ENCODE measurements around the gene ITPRID2.
A peak's percentile ranks its signal among the peaks of the same experiment; 100 is the strongest.

The ITPRID2 gene

DNA sequence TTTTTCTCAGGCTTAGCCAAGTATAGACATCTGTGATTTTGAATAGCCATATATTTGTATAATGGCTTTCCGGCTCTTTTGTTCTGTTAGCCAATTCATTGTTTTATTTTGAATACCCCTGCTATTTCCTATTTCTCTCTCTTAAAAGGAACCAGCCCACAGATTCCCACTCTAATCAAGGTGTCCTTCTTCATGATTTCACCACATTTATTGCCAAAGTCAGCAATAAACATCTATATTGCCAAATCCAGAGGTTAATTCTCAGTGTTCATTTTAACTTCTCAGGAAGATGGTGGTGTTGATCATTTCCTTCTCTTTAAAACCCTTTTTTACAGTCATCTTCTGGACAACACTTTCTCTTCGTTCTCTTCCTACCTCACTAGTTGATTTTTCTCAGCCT is 13.1 kb upstream of the ITPRID2 start:
- Histone ChIP-seq H3K27ac (ENCODE audit: low read depth, low read length) (no peak overlapping the region), H3K9me3 (ENCODE audit: control insufficient read depth in 1 of 2, low read length in 2 of 2) (no peaks in the 10 kb centered on the region), H3K4me3 (ENCODE audit: low read depth in 1 of 2, low read length in 2 of 2) (no peak overlapping the region), H3K4me1 (ENCODE audit: control insufficient read depth in 1 of 2, insufficient read depth in 2 of 2, low read length in 2 of 2) (peaks cover 4 to 6% of the 10 kb centered on the region in 2 donors), H3K27me3 (ENCODE audit: control insufficient read depth in 1 of 2, insufficient read depth in 2 of 2, low read length in 2 of 2) (no peaks in the 10 kb centered on the region), H3K36me3 (ENCODE audit: control insufficient read depth in 1 of 2, insufficient read depth in 2 of 2, low read length in 2 of 2) (no peaks in the 10 kb centered on the region), H3K9ac (ENCODE audit: low read depth in 1 of 2, low read length in 2 of 2) (no peak overlapping the region)

DNA sequence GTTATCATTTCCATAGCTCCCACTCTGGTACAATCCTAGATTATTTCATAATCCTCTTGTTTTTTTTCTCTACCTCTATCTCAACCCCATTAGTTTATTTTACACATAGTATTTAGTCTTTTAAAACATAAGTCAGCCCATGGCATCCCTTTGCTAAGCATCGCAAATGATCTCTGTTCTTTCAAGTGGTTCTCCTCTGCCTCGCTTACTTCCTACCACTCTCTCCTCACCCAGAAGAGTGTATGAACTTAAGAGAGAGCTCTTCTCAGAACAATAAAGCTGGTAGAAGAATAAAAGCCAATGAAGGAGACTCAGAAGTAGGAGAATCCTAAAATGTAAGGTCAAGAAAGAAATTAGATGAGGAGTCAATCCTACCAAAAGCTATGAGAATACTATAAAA is 12.2 kb upstream of the ITPRID2 start:
- Histone ChIP-seq H3K4me3 (ENCODE audit: low read depth in 1 of 2, low read length in 2 of 2) (no peak overlapping the region), H3K9ac (ENCODE audit: low read depth in 1 of 2, low read length in 2 of 2) (no peak overlapping the region), H3K9me3 (ENCODE audit: control insufficient read depth in 1 of 2, low read length in 2 of 2) (no peaks in the 10 kb centered on the region), H3K36me3 (ENCODE audit: control insufficient read depth in 1 of 2, insufficient read depth in 2 of 2, low read length in 2 of 2) (no peaks in the 10 kb centered on the region), H3K27ac (ENCODE audit: low read depth, low read length) (no peak overlapping the region), H3K27me3 (ENCODE audit: control insufficient read depth in 1 of 2, insufficient read depth in 2 of 2, low read length in 2 of 2) (no peaks in the 10 kb centered on the region), H3K4me1 (ENCODE audit: control insufficient read depth in 1 of 2, insufficient read depth in 2 of 2, low read length in 2 of 2) (peaks cover 4 to 6% of the 10 kb centered on the region in 2 donors)

DNA sequence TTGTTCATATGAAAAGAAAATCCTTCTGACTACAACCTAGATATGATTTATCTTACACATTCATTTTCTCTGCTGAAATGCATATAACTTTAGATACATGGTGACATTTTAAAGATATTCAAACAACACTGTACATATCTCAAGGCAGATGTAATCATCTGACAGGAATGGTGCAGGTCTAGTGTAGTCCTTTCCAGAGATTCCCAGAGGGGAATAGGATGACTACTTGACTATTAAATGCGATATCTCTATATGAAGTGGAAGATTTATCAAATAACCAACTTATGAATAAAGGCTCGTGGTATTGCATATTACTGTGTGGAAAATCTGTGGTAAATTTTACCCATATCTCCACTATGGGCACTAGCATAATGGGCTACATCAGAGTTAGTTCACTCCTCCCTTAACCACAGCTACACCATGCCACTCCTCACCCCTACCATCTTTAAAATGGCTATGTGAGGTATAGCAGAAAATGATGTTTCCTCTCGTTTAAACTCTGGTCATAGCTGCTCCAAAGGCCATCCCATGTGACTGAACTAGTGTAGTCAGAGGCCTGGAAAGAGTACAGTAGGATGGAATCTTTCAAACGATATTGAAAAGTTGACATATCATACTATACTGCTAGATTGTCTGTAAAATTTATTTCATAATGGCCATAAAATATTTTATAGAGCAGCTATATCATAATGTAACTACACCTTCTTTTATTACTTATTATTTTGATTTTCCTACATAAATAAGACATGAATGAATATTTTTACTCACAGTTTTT is 9.1 kb upstream of the ITPRID2 start:
- H3K9me3 ChIP-seq (ENCODE audit: control insufficient read depth in 1 of 2, low read length in 2 of 2) = no peaks in the 10 kb centered on the region
- no peak overlapping the region for H3K27ac ChIP-seq (ENCODE audit: low read depth, low read length)
- no peak overlapping the region for H3K9ac ChIP-seq (ENCODE audit: low read depth in 1 of 2, low read length in 2 of 2)
- no peak overlapping the region for H3K4me3 ChIP-seq (ENCODE audit: low read depth in 1 of 2, low read length in 2 of 2)
- no peaks in the 10 kb centered on the region for H3K4me1 ChIP-seq (ENCODE audit: control insufficient read depth in 1 of 2, insufficient read depth in 2 of 2, low read length in 2 of 2)
- no peaks in the 10 kb centered on the region for H3K36me3 ChIP-seq (ENCODE audit: control insufficient read depth in 1 of 2, insufficient read depth in 2 of 2, low read length in 2 of 2)
- H3K27me3 ChIP-seq (ENCODE audit: control insufficient read depth in 1 of 2, insufficient read depth in 2 of 2, low read length in 2 of 2) = no peaks in the 10 kb centered on the region

DNA sequence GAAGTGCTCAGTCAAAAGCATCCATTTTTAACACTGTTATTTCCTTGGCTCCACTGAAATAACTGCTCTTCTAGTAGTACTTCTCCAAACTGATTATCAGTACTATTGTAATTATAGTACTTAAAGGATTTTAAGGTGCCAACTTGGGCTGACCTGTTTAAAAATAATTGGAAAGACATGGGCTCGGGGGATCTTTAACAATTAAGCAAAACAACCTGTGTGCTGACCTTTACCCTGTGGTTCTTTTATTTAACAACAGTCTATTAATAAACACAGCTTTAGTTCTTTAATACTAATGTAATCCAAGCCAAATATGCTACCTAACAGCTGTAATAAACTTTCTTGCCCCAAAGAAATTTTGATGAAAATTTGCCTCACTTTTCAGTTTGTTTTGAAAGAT is 6.9 kb upstream of the ITPRID2 start:
- no peak overlapping the region for H3K27ac ChIP-seq (ENCODE audit: low read depth, low read length)
- no peaks in the 10 kb centered on the region for H3K9me3 ChIP-seq (ENCODE audit: control insufficient read depth in 1 of 2, low read length in 2 of 2)
- no peak overlapping the region for H3K9ac ChIP-seq (ENCODE audit: low read depth in 1 of 2, low read length in 2 of 2)
- H3K4me1 ChIP-seq (ENCODE audit: control insufficient read depth in 1 of 2, insufficient read depth in 2 of 2, low read length in 2 of 2) = no peaks in the 10 kb centered on the region
- no peaks in the 10 kb centered on the region for H3K27me3 ChIP-seq (ENCODE audit: control insufficient read depth in 1 of 2, insufficient read depth in 2 of 2, low read length in 2 of 2)
- no peak overlapping the region for H3K4me3 ChIP-seq (ENCODE audit: low read depth in 1 of 2, low read length in 2 of 2)
- no peaks in the 10 kb centered on the region for H3K36me3 ChIP-seq (ENCODE audit: control insufficient read depth in 1 of 2, insufficient read depth in 2 of 2, low read length in 2 of 2)

DNA sequence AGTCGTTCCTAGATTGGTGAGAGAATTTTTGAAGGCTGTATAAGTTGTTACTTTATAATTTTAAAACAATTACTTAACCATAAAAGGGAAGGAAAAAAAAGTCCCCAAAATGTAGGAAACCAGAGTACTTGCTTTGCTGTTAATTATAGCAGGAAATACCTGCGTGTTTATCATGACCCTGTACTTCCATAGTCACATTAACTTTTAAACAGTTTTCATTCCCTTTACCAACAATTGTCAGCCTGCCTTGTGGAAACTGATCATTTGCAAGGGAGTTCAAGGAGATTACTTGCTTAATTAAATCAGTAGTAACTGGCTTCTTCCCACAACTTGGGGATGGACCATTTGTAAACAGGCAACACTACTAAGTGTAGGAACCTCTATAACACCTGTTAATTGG is 6.4 kb upstream of the ITPRID2 start:
- H3K9me3 ChIP-seq (ENCODE audit: control insufficient read depth in 1 of 2, low read length in 2 of 2) = no peaks in the 10 kb centered on the region
- H3K27ac ChIP-seq (ENCODE audit: low read depth, low read length) = no peak overlapping the region
- H3K4me3 ChIP-seq (ENCODE audit: low read depth in 1 of 2, low read length in 2 of 2) = no peak overlapping the region
- no peaks in the 10 kb centered on the region for H3K4me1 ChIP-seq (ENCODE audit: control insufficient read depth in 1 of 2, insufficient read depth in 2 of 2, low read length in 2 of 2)
- H3K36me3 ChIP-seq (ENCODE audit: control insufficient read depth in 1 of 2, insufficient read depth in 2 of 2, low read length in 2 of 2) = no peaks in the 10 kb centered on the region
- H3K27me3 ChIP-seq (ENCODE audit: control insufficient read depth in 1 of 2, insufficient read depth in 2 of 2, low read length in 2 of 2) = no peaks in the 10 kb centered on the region
- no peak overlapping the region for H3K9ac ChIP-seq (ENCODE audit: low read depth in 1 of 2, low read length in 2 of 2)

DNA sequence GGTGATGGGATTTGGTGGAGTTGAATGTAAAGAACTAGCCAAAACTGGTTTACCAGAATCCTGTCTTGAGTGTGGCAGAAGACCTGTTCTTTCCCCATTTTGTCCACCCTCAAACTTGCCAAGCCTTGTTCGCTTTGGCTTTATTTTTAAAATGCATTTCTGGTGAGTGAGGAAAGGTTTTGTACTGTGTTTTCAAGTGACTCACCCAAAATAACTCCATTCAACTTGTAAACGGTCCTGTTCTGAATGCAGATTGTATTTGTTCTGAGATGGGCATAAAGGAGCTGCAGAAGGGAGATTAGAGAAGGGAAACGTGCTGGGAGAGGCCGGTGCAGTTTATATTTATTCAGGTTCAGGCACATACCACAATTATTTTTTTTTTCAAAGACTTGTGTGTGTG is 5.3 kb upstream of the ITPRID2 start:
- Histone ChIP-seq H3K4me1 (ENCODE audit: control insufficient read depth in 1 of 2, insufficient read depth in 2 of 2, low read length in 2 of 2) (no peaks in the 10 kb centered on the region), H3K27ac (ENCODE audit: low read depth, low read length) (no peak overlapping the region), H3K36me3 (ENCODE audit: control insufficient read depth in 1 of 2, insufficient read depth in 2 of 2, low read length in 2 of 2) (no peaks in the 10 kb centered on the region), H3K9ac (ENCODE audit: low read depth in 1 of 2, low read length in 2 of 2) (no peak overlapping the region), H3K27me3 (ENCODE audit: control insufficient read depth in 1 of 2, insufficient read depth in 2 of 2, low read length in 2 of 2) (no peaks in the 10 kb centered on the region), H3K4me3 (ENCODE audit: low read depth in 1 of 2, low read length in 2 of 2) (no peak overlapping the region), H3K9me3 (ENCODE audit: control insufficient read depth in 1 of 2, low read length in 2 of 2) (no peaks in the 10 kb centered on the region)

DNA sequence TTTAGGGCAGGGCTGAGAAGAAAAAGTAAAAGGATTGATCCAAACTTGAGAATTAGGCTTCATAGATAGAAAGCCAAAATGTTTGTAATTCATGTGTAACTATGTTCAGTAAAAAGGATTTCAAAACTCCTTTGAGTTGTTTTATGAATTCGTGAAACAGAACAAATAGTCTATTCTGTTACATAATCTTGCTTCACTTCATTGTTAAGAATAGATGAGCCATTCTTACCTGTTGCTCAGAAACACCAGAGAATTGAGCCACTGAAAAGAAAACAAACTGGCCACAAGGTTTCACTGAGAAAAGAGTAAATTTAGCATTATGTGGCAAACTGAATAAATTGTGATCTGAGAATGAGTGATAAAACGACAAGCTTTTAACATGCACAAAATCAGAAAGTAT is 4.5 kb upstream of the ITPRID2 start:
- H3K4me3 ChIP-seq (ENCODE audit: low read depth in 1 of 2, low read length in 2 of 2) = no peak overlapping the region
- H3K27ac ChIP-seq (ENCODE audit: low read depth, low read length) = no peak overlapping the region
- H3K27me3 ChIP-seq (ENCODE audit: control insufficient read depth in 1 of 2, insufficient read depth in 2 of 2, low read length in 2 of 2) = no peaks in the 10 kb centered on the region
- H3K4me1 ChIP-seq (ENCODE audit: control insufficient read depth in 1 of 2, insufficient read depth in 2 of 2, low read length in 2 of 2) = no peaks in the 10 kb centered on the region
- no peaks in the 10 kb centered on the region for H3K9me3 ChIP-seq (ENCODE audit: control insufficient read depth in 1 of 2, low read length in 2 of 2)
- no peaks in the 10 kb centered on the region for H3K36me3 ChIP-seq (ENCODE audit: control insufficient read depth in 1 of 2, insufficient read depth in 2 of 2, low read length in 2 of 2)
- H3K9ac ChIP-seq (ENCODE audit: low read depth in 1 of 2, low read length in 2 of 2) = no peak overlapping the region

DNA sequence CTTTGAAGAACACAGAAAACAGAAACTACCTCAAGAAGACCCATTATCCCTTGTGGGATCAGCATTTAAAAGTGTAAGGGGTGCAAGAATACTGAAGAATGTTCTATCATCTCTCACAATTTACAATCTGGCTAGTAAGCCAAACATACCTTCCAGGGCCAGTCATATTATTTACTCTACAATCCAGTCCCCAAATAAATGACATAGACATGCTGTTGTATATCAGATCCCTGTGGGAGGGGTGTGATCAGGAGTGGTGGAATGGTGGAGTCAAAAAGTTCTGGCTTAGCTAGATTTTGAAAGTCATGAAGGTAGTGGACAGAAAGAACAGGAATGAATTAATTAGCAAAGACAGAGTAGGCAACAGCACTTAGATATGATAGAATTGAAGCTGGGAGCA is 1.8 kb upstream of the ITPRID2 start:
- no peak overlapping the region for H3K9ac ChIP-seq (ENCODE audit: low read depth in 1 of 2, low read length in 2 of 2)
- H3K4me1 ChIP-seq (ENCODE audit: control insufficient read depth in 1 of 2, insufficient read depth in 2 of 2, low read length in 2 of 2) = peaks cover 0 to 8% of the 10 kb centered on the region in 2 donors
- H3K27ac ChIP-seq (ENCODE audit: low read depth, low read length) = no peak overlapping the region
- no peak overlapping the region for H3K4me3 ChIP-seq (ENCODE audit: low read depth in 1 of 2, low read length in 2 of 2)
- H3K36me3 ChIP-seq (ENCODE audit: control insufficient read depth in 1 of 2, insufficient read depth in 2 of 2, low read length in 2 of 2) = peaks cover 0 to 6% of the 10 kb centered on the region in 2 donors
- H3K9me3 ChIP-seq (ENCODE audit: control insufficient read depth in 1 of 2, low read length in 2 of 2) = no peaks in the 10 kb centered on the region
- no peaks in the 10 kb centered on the region for H3K27me3 ChIP-seq (ENCODE audit: control insufficient read depth in 1 of 2, insufficient read depth in 2 of 2, low read length in 2 of 2)

DNA sequence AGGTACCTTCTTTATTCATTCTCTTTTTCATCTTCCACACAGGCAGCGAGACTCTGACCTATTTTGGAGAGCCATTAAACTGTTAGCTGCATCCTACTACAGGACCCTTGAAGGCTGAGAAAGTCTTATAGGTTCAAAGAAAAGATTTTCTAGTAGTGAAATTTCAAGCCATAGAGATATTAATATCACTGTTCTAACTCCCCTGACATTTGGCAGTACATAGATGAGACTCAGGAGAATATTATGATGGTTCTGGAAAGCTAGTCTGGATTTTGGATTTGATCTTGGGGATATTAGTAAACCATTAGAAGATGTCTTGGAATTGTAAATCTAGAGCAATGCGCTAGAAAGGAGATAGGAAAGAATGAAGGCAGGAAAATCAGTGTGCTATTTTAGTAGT is 1.3 kb upstream of the ITPRID2 start:
- Histone ChIP-seq H3K36me3 (ENCODE audit: control insufficient read depth in 1 of 2, insufficient read depth in 2 of 2, low read length in 2 of 2) (peaks cover 0 to 6% of the 10 kb centered on the region in 2 donors), H3K4me1 (ENCODE audit: control insufficient read depth in 1 of 2, insufficient read depth in 2 of 2, low read length in 2 of 2) (peaks cover 0 to 9% of the 10 kb centered on the region in 2 donors), H3K27me3 (ENCODE audit: control insufficient read depth in 1 of 2, insufficient read depth in 2 of 2, low read length in 2 of 2) (no peaks in the 10 kb centered on the region), H3K4me3 (ENCODE audit: low read depth in 1 of 2, low read length in 2 of 2) (no peak overlapping the region), H3K9me3 (ENCODE audit: control insufficient read depth in 1 of 2, low read length in 2 of 2) (no peaks in the 10 kb centered on the region), H3K9ac (ENCODE audit: low read depth in 1 of 2, low read length in 2 of 2) (no peak overlapping the region), H3K27ac (ENCODE audit: low read depth, low read length) (no peak overlapping the region)

DNA sequence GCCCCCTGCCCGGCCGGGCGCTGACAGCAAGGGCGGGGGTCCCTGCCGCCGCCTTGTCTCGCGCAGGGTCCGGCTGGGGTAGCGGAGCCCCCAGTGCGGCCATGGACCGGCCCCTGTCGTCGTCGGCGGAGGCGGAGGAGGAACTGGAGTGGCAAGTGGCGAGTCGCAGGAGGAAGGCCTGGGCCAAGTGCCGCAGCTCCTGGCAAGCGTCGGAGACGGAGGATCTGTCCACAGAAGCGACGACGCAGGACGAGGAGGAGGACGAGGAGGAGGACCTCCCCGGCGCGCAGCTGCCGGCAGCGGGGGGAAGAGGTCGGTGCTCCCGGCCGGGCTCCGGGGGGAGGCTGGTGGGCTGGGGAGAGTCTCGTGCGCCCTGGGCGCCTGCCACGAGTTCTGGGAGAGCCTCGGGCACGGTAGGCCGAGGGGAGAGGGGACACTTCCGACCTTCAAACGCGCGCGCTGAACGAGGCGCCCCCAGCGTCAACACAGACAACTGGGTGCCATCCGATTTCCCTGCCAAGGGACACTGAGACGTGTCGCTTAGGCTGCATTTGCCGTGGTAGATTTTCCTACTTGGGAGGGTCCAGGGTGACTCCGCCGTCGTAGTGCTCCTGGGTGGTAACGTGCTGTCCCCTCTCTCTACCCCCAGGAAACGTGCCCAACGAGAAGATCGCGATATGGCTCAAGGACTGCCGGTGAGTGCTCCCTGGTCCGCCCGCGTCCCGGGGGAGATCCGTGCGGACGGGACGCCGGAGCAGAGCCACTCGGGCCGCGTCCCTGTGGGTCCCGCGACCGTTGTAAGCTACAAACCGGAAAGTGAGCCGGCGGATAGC is 652 bp downstream of the ITPRID2 start:
- Histone ChIP-seq H3K9me3 (ENCODE audit: control insufficient read depth in 1 of 2, low read length in 2 of 2) (no peaks in the 10 kb centered on the region), H3K36me3 (ENCODE audit: control insufficient read depth in 1 of 2, insufficient read depth in 2 of 2, low read length in 2 of 2) (peaks cover 0 to 6% of the 10 kb centered on the region in 2 donors), H3K9ac (ENCODE audit: low read depth in 1 of 2, low read length in 2 of 2) (peak overlapping the region; percentile 98), H3K4me1 (ENCODE audit: control insufficient read depth in 1 of 2, insufficient read depth in 2 of 2, low read length in 2 of 2) (peaks cover 9 to 16% of the 10 kb centered on the region in 2 donors), H3K27me3 (ENCODE audit: control insufficient read depth in 1 of 2, insufficient read depth in 2 of 2, low read length in 2 of 2) (no peaks in the 10 kb centered on the region), H3K4me3 (ENCODE audit: low read depth in 1 of 2, low read length in 2 of 2) (peak overlapping the region; percentile 90 to 97), H3K27ac (ENCODE audit: low read depth, low read length) (peak overlapping the region; percentile 98)

Data from duodenal mucosa (tissue), 2 donors.